Mucosa of descending colon (tissue), 3 donors: ENCODE results near the gene RPS23. TPM values are rescaled to one million over a fixed set of nuclear protein-coding genes. Genes with fewer than 3 reads are reported as not detected.

Source experiments
- ATAC-seq: fragments of 200-7000 bp; cut with Tn5 transposase; one replicate; pipeline ENCODE4 v1.9.1; 2020; ENCODE audit warnings: mild to moderate bottlenecking, moderate library complexity
- DNase-seq, 3 donors: peaks; one replicate each; pipeline ENCODE4 v3.0.0-alpha.2; 2020
- H3K36me3 ChIP-seq: fragments of 200-600 bp; one replicate; pipeline ENCODE4 v1.8.0; 2021; ENCODE audit warnings: low read depth, mild to moderate bottlenecking
- H3K4me1 ChIP-seq: fragments of 200-600 bp; one replicate; pipeline ENCODE4 v1.8.0; 2021; ENCODE audit warnings: low read depth, mild to moderate bottlenecking
- H3K4me3 ChIP-seq: fragments of 200-600 bp; one replicate; pipeline ENCODE4 v1.8.0; 2021; ENCODE audit warnings: mild to moderate bottlenecking
- H3K9me3 ChIP-seq: fragments of 200-600 bp; one replicate; pipeline ENCODE4 v1.8.0; 2021; ENCODE audit warnings: mild to moderate bottlenecking
- CTCF ChIP-seq: fragments of 200-600 bp; IDR thresholded peaks from one replicate; pipeline ENCODE4 v1.8.0; 2022; ENCODE audit warnings: antibody characterized with exemption, mild to moderate bottlenecking
- intact Hi-C, 2 donors: fragments of 100-400 bp; cut with DNase I in 1 of 2; cut with micrococcal nuclease in 1 of 2; formaldehyde crosslinking; loops; one replicate each; pipeline versions ENCODE4 v1.11.0 to v1.11.1; 2022; cut with DNase I, micrococcal nuclease
- total RNA-seq, 3 donors: library from RNA; stranded (reverse); fragmentation: NEBNext Ultra II Directional in 2 of 3; extraction: Animal tissue kit (Norgen Biotek cat#: 25700) in 2 of 3; gene quantifications; one replicate each; pipeline versions ENCODE4 v1.2.1 to v1.2.4, GENCODE V29; 2021 to 2023
- donor health status: DM: no; HTN: no; CAD: no; lungs with moderate emphysema.
- donor health status: DM: no; HTN: no; CAD: no.
- donor health status: DM: no; HTN: yes; CAD: no.

The RPS23 gene
- total RNA-seq, 3 donors from 2014 or later: 1,146 to 1,498 (median 1,222) TPM

GRCh38 chr5:82319651-82320376, 41.7 kb upstream of the RPS23 start:
- ATAC-seq (no peak), DNase-seq (no peak)
- Histone ChIP-seq H3K36me3 (no peaks in the 10 kb centered on the region), H3K4me3 (no peak overlapping the region), H3K4me1 (no peaks in the 10 kb centered on the region), H3K9me3 (no peaks in the 10 kb centered on the region)
- no peak for TF ChIP-seq CTCF
- intact Hi-C loops: no loop called here

GRCh38 chr5:82319192-82319591, 41.0 kb upstream of the RPS23 start:
- no peak for TF ChIP-seq CTCF
- intact Hi-C loops: no loop called here
- ATAC-seq: no peak
- DNase-seq: no peak
- Histone ChIP-seq H3K4me3 (no peak overlapping the region), H3K4me1 (no peaks in the 10 kb centered on the region), H3K9me3 (no peaks in the 10 kb centered on the region), H3K36me3 (no peaks in the 10 kb centered on the region)

GRCh38 chr5:82314964-82315758, 37.0 kb upstream of the RPS23 start:
- H3K36me3 ChIP-seq: no peaks in the 10 kb centered on the region
- TF ChIP-seq CTCF: no peak
- H3K4me3 ChIP-seq: no peak overlapping the region
- ATAC-seq (no peak), DNase-seq (no peak)
- no peaks in the 10 kb centered on the region for H3K4me1 ChIP-seq
- no peaks in the 10 kb centered on the region for H3K9me3 ChIP-seq
- intact Hi-C loops: no loop called here

GRCh38 chr5:82313016-82313415, 34.9 kb upstream of the RPS23 start:
- ATAC-seq (peak; percentile 95), DNase-seq (peak in 2 of 3 donors; percentile 26 to 64)
- no peaks in the 10 kb centered on the region for H3K9me3 ChIP-seq
- TF ChIP-seq CTCF: no peak
- no peaks in the 10 kb centered on the region for H3K4me1 ChIP-seq
- no peak overlapping the region for H3K4me3 ChIP-seq
- no peaks in the 10 kb centered on the region for H3K36me3 ChIP-seq
- intact Hi-C loops: no loop called here

GRCh38 chr5:82312373-82312856, 34.3 kb upstream of the RPS23 start:
- ATAC-seq (peak; percentile 80), DNase-seq (peak in 2 of 3 donors; percentile 73 to 74)
- no peaks in the 10 kb centered on the region for H3K36me3 ChIP-seq
- H3K4me1 ChIP-seq: no peaks in the 10 kb centered on the region
- peak; percentile 65 for TF ChIP-seq CTCF
- H3K9me3 ChIP-seq: no peaks in the 10 kb centered on the region
- no peak overlapping the region for H3K4me3 ChIP-seq
- intact Hi-C loops: no loop called here
